Panc1 (cell line): ENCODE results near the gene EPHB1. TPM values are rescaled to one million over a fixed set of nuclear protein-coding genes. Genes with fewer than 3 reads are reported as not detected.

Source experiments
- ATAC-seq: fragments of 200-7000 bp; cut with Tn5 transposase; 2 replicates; pipeline ENCODE4 v1.9.1; 2020; ENCODE audit warnings: mild to moderate bottlenecking, moderate library complexity
- BruUV-seq: library from RNA; stranded (reverse); fragments of 400-500 nt; replicated peaks from 2 replicates; lab custom pipeline; 2021; lab: Mats Ljungman, UMichigan
- CTCF ChIA-PET: fragments of 300-600 bp; sonication (Branson Sonifier 250); formaldehyde crosslinking; loops from one replicate; lab custom pipeline; 2022; ENCODE audit warnings: antibody characterized with exemption; lab: Charles Lee
- POLR2A ChIA-PET: fragments of 300-600 bp; sonication (Branson Sonifier 250); formaldehyde crosslinking; loops from one replicate; lab custom pipeline; 2022; ENCODE audit warnings: antibody characterized with exemption; lab: Charles Lee
- DNase-seq: peaks from one replicate; pipeline ENCODE4 v3.0.0-alpha.2; 2010; ENCODE audit warnings: low read depth, low spot score
- H3K27ac ChIP-seq: 2 replicates; pipeline ENCODE4 v1.5.1; 2011; ENCODE audit warnings: mild to moderate bottlenecking, low read length, inconsistent platforms
- H3K27me3 ChIP-seq: fragments of 200-500 bp; sonication (Bioruptor generic); 2 replicates; pipeline ENCODE4 v1.6.0; 2014; ENCODE audit warnings: low read length, inconsistent platforms; ENCODE audit not compliant: control insufficient read depth, insufficient read depth
- H3K36me3 ChIP-seq: fragments of 200-500 bp; sonication (Bioruptor generic); 2 replicates; pipeline ENCODE4 v1.5.1; 2014; ENCODE audit warnings: inconsistent platforms, mild to moderate bottlenecking, low read length, moderate library complexity; ENCODE audit not compliant: control insufficient read depth, insufficient read depth
- H3K4me1 ChIP-seq: 2 replicates; pipeline ENCODE4 v1.5.1; 2011; ENCODE audit warnings: inconsistent platforms, mild to moderate bottlenecking, low read length, moderate library complexity; ENCODE audit not compliant: control insufficient read depth, insufficient read depth
- H3K4me3 ChIP-seq, 2 experiments: 2 replicates each; pipeline ENCODE4 v1.5.1; 2011 to 2012; ENCODE audit warnings: low read depth in 2 of 2, low read length in 2 of 2, mild to moderate bottlenecking in 2 of 2, inconsistent platforms in 1 of 2, moderate library complexity in 1 of 2
- H3K9me3 ChIP-seq: fragments of 200-500 bp; sonication (Bioruptor generic); 2 replicates; pipeline ENCODE4 v1.5.1; 2014; ENCODE audit warnings: low read depth, mild to moderate bottlenecking, inconsistent platforms, low read length, moderate library complexity; ENCODE audit not compliant: control insufficient read depth, insufficient read depth
- CTCF ChIP-seq: fragments of 450-650 bp; IDR thresholded peaks from 2 replicates; pipeline ENCODE4 v1.5.1; 2017; ENCODE audit warnings: mild to moderate bottlenecking
- POLR2AphosphoS5 ChIP-seq: IDR thresholded peaks from 2 replicates; pipeline ENCODE4 v1.6.1; 2012; ENCODE audit warnings: mild to moderate bottlenecking, low read depth, low read length, moderate library complexity
- REST ChIP-seq, 2 experiments: IDR thresholded peaks; 2 replicates each; pipeline ENCODE4 v1.6.1; 2011 to 2012; ENCODE audit warnings: low read depth in 2 of 2, control low read depth in 1 of 2, low read length in 1 of 2, mild to moderate bottlenecking in 1 of 2, moderate library complexity in 1 of 2; ENCODE audit not compliant: insufficient read depth in 1 of 2
- SIN3A ChIP-seq: IDR thresholded peaks from 2 replicates; pipeline ENCODE4 v1.6.1; 2012; ENCODE audit warnings: low read depth, mild to moderate bottlenecking, low read length, moderate library complexity, borderline replicate concordance; ENCODE audit not compliant: insufficient read depth
- TCF7L2 ChIP-seq: IDR thresholded peaks from 2 replicates; pipeline ENCODE4 v1.6.1; 2011; ENCODE audit warnings: mild to moderate bottlenecking, low read depth, low read length, inconsistent platforms
- in situ Hi-C: cut with HindIII; loops from 2 replicates; pipeline ENCODE4 v1.10.0; 2016; ENCODE audit warnings: low sequenced_read_pairs, low pct_unique_long_range_greater_than_20kb
- intact Hi-C: fragments of 100-400 bp; cut with micrococcal nuclease; formaldehyde crosslinking; loops from one replicate; pipeline ENCODE4 v1.10.0; 2022; ENCODE audit not compliant: unreplicated experiment
- total RNA-seq: library from RNA; stranded (reverse); gene quantifications from one replicate; pipeline ENCODE4 v1.2.1, GENCODE V29; 2021; ENCODE audit not compliant: unreplicated experiment

EPHB1 gene
- total RNA-seq, 1 experiment from 2014 or later, result 0.46 TPM

- TF ChIP-seq POLR2AphosphoS5 (no peak), REST (IDR thresholded peaks at IDR 0.05; ENCODE audit: insufficient read depth in 1 of 2, low read depth in 2 of 2, low read length in 1 of 2) (no peak), TCF7L2 (no peak), CTCF (no peak), SIN3A (no peak)
- Histone ChIP-seq H3K4me3 (no peak overlapping the region), H3K27ac (no peak overlapping the region), H3K4me1 (no peaks in the 10 kb centered on the region), H3K36me3 (no peaks in the 10 kb centered on the region), H3K9me3 (no peaks in the 10 kb centered on the region), H3K27me3 (no peaks in the 10 kb centered on the region; the same call in 1 of the 2 replicates)
- in situ Hi-C loops, result no loop called here
- ChIA-PET POLR2A (no interaction called here), CTCF (no interaction called here)
- BruUV-seq, result no TSS peak
- intact Hi-C loops, result no loop called here
- no peak for DNase-seq
- no peak for ATAC-seq
These were observed 55.7 kb downstream of the EPHB1 start for GRCh38 chr3:134850761-134851160.

GRCh38 chr3:134852132-134852531 lies 57.1 kb downstream of the EPHB1 start:
- CTCF ChIA-PET, result no interaction called here

More at GRCh38 chr3:134852132-134852531, 57.1 kb downstream of the EPHB1 start:
- Histone ChIP-seq H3K4me1 (no peaks in the 10 kb centered on the region), H3K36me3 (no peaks in the 10 kb centered on the region), H3K27ac (no peak overlapping the region), H3K4me3 (no peak overlapping the region), H3K9me3 (no peaks in the 10 kb centered on the region), H3K27me3 (no peaks in the 10 kb centered on the region)
- ATAC-seq (no peak), DNase-seq (no peak)
- TF ChIP-seq SIN3A (no peak), POLR2AphosphoS5 (no peak), CTCF (no peak), REST (IDR thresholded peaks at IDR 0.05; ENCODE audit: insufficient read depth in 1 of 2, low read depth in 2 of 2, low read length in 1 of 2) (no peak), TCF7L2 (no peak)
- POLR2A ChIA-PET, result no interaction called here
- no TSS peak for BruUV-seq
- intact Hi-C loops (no loop called here), in situ Hi-C loops (no loop called here)
